Measurements from ENCODE around the gene MERTK. TPM values are rescaled to one million over a fixed set of nuclear protein-coding genes. Genes with fewer than 3 reads are reported as not detected.
"Not testable (repeated sequence)": the region's sequence is repeated elsewhere in the genome, so short reads cannot be mapped to it uniquely, and the experiment has no call there.

MERTK gene
- total RNA-seq, 1 experiment from 2014 or later, result 14.5 TPM

- Histone ChIP-seq H3K4me3 (ENCODE audit: low read depth in 2 of 2, low read length in 2 of 2) (no peak overlapping the region), H3K27me3 (ENCODE audit: control insufficient read depth, insufficient read depth, low read length) (no peaks in the 10 kb centered on the region), H3K36me3 (ENCODE audit: control insufficient read depth, insufficient read depth, low read length) (no peaks in the 10 kb centered on the region), H3K4me1 (ENCODE audit: control insufficient read depth, insufficient read depth, low read length) (peaks cover 26% of the 10 kb centered on the region), H3K9me3 (ENCODE audit: control insufficient read depth, insufficient read depth, low read depth, low read length) (no peaks in the 10 kb centered on the region), H3K27ac (ENCODE audit: low read length) (no peak overlapping the region)
- ChIA-PET CTCF (no interaction called here), POLR2A (no interaction called here)
- intact Hi-C loops (cut with micrococcal nuclease; ENCODE audit: unreplicated experiment), result no loop called here
- ATAC-seq (no peak), DNase-seq (ENCODE audit: low read depth, low spot score) (no peak)
- no TSS peak for BruUV-seq (replicated peaks)
- TF ChIP-seq POLR2AphosphoS5 (IDR thresholded peaks at IDR 0.05; ENCODE audit: low read depth, low read length) (no peak), TCF7L2 (IDR thresholded peaks at IDR 0.05; ENCODE audit: low read depth, low read length) (no peak), SIN3A (IDR thresholded peaks at IDR 0.05; ENCODE audit: borderline replicate concordance, insufficient read depth, low read depth, low read length) (no peak), CTCF (IDR thresholded peaks at IDR 0.05) (no peak), REST (IDR thresholded peaks at IDR 0.05; ENCODE audit: insufficient read depth in 1 of 2, low read depth in 2 of 2, low read length in 1 of 2) (no peak)
- in situ Hi-C loops (cut with HindIII; ENCODE audit: low pct_unique_long_range_greater_than_20kb, low sequenced_read_pairs), result no loop called here
These were observed 5.6 kb downstream of the MERTK start for GRCh38 chr2:111903930-111904439.

GRCh38 chr2:111904726-111905474, 6.5 kb downstream of the MERTK start:
- intact Hi-C loops (cut with micrococcal nuclease; ENCODE audit: unreplicated experiment), result no loop called here
- DNase-seq (ENCODE audit: low read depth, low spot score) (no peak), ATAC-seq (no peak)
- no TSS peak for BruUV-seq (replicated peaks)
- H3K4me3 ChIP-seq (ENCODE audit: low read depth in 2 of 2, low read length in 2 of 2), result no peak overlapping the region
- H3K9me3 ChIP-seq (ENCODE audit: control insufficient read depth, insufficient read depth, low read depth, low read length), result no peaks in the 10 kb centered on the region
- ChIA-PET CTCF (no interaction called here), POLR2A (no interaction called here)
- no peaks in the 10 kb centered on the region for H3K27me3 ChIP-seq (ENCODE audit: control insufficient read depth, insufficient read depth, low read length)
- no peak overlapping the region for H3K27ac ChIP-seq (ENCODE audit: low read length)
- peaks cover 24% of the 10 kb centered on the region for H3K4me1 ChIP-seq (ENCODE audit: control insufficient read depth, insufficient read depth, low read length)
- no peaks in the 10 kb centered on the region for H3K36me3 ChIP-seq (ENCODE audit: control insufficient read depth, insufficient read depth, low read length)
- in situ Hi-C loops (cut with HindIII; ENCODE audit: low pct_unique_long_range_greater_than_20kb, low sequenced_read_pairs), result no loop called here
- TF ChIP-seq POLR2AphosphoS5 (IDR thresholded peaks at IDR 0.05; ENCODE audit: low read depth, low read length), result no peak
- no peak for TF ChIP-seq TCF7L2 (IDR thresholded peaks at IDR 0.05; ENCODE audit: low read depth, low read length)

GRCh38 chr2:111905475-111905869, 7.1 kb downstream of the MERTK start:
- H3K4me3 ChIP-seq (ENCODE audit: low read depth in 2 of 2, low read length in 2 of 2); H3K9me3 ChIP-seq (ENCODE audit: control insufficient read depth, insufficient read depth, low read depth, low read length); CTCF ChIA-PET; H3K27ac ChIP-seq (ENCODE audit: low read length); in situ Hi-C loops (cut with HindIII; ENCODE audit: low pct_unique_long_range_greater_than_20kb, low sequenced_read_pairs); BruUV-seq (replicated peaks); H3K36me3 ChIP-seq (ENCODE audit: control insufficient read depth, insufficient read depth, low read length); POLR2A ChIA-PET; DNase-seq (ENCODE audit: low read depth, low spot score); ATAC-seq; intact Hi-C loops (cut with micrococcal nuclease; ENCODE audit: unreplicated experiment); H3K27me3 ChIP-seq (ENCODE audit: control insufficient read depth, insufficient read depth, low read length): not testable (repeated sequence)
- H3K4me1 ChIP-seq (ENCODE audit: control insufficient read depth, insufficient read depth, low read length), result peaks cover 18% of the 10 kb centered on the region
